HG03432 (cell line): ENCODE data around the gene NEB.
A peak's percentile ranks its signal among the peaks of the same experiment; 100 is the strongest.
"Not testable (repeated sequence)": the region's sequence is repeated elsewhere in the genome, so short reads cannot be mapped to it uniquely, and the experiment has no call there.

Source experiments
- ATAC-seq: cut with Tn5 transposase; IDR thresholded peaks from one replicate; pipeline ENCODE4 v1.9.1; 2021; ENCODE audit warnings: mild to moderate bottlenecking, moderate library complexity; ENCODE audit not compliant: unreplicated experiment

NEB gene

GRCh38 chr2:151655663-151656398 lies 78.4 kb downstream of the NEB start:
- ATAC-seq, result no peak

GRCh38 chr2:151654891-151655290 lies 79.4 kb downstream of the NEB start:
- ATAC-seq, result no peak

GRCh38 chr2:151654085-151654484 lies 80.2 kb downstream of the NEB start:
- ATAC-seq, result no peak

GRCh38 chr2:151651274-151651673 lies 83.0 kb downstream of the NEB start:
- no peak for ATAC-seq

GRCh38 chr2:151650456-151650855 lies 83.8 kb downstream of the NEB start:
- no peak for ATAC-seq

- no peak for ATAC-seq
Measured at GRCh38 chr2:151649966-151650365, 84.3 kb downstream of the NEB start.

- no peak for ATAC-seq
Measured at GRCh38 chr2:151649400-151649799, 84.9 kb downstream of the NEB start.

GRCh38 chr2:151646512-151646911 lies 87.8 kb downstream of the NEB start:
- ATAC-seq, result not testable (repeated sequence)

GRCh38 chr2:151644580-151644979 lies 89.7 kb downstream of the NEB start:
- ATAC-seq, result no peak

GRCh38 chr2:151641895-151642294 lies 92.4 kb downstream of the NEB start:
- not testable (repeated sequence) for ATAC-seq

GRCh38 chr2:151640087-151640486 lies 94.2 kb downstream of the NEB start:
- ATAC-seq, result no peak

GRCh38 chr2:151638990-151639389 lies 95.3 kb downstream of the NEB start:
- no peak for ATAC-seq

- peak; percentile 76 for ATAC-seq
Measured at GRCh38 chr2:151638191-151638933, 95.9 kb downstream of the NEB start.

GRCh38 chr2:151637271-151637781 lies 97.0 kb downstream of the NEB start:
- peak; percentile 78 for ATAC-seq

GRCh38 chr2:151634736-151635467 lies 99.4 kb downstream of the NEB start:
- ATAC-seq, result no peak

- no peak for ATAC-seq
Measured at GRCh38 chr2:151632993-151633565, 101.2 kb downstream of the NEB start.

GRCh38 chr2:151630372-151630771 lies 103.9 kb downstream of the NEB start:
- no peak for ATAC-seq

GRCh38 chr2:151627353-151627752 lies 106.9 kb downstream of the NEB start:
- no peak for ATAC-seq

GRCh38 chr2:151624271-151624670 lies 110.0 kb downstream of the NEB start:
- no peak for ATAC-seq

GRCh38 chr2:151623631-151624030 lies 110.6 kb downstream of the NEB start:
- no peak for ATAC-seq

- no peak for ATAC-seq
Measured at GRCh38 chr2:151620761-151621160, 113.5 kb downstream of the NEB start.
